Neural cell (in vitro differentiated cells): ENCODE data around the gene TEX2.

Experiments
- CTCF ChIP-seq: fragments of 450-650 bp; IDR thresholded peaks from 2 replicates; pipeline ENCODE4 v1.5.1; 2014; ENCODE audit warnings: antibody characterized with exemption, mild to moderate bottlenecking, moderate library complexity; ENCODE audit not compliant: poor library complexity, severe bottlenecking
- EP300 ChIP-seq: fragments of 450-650 bp; conservative IDR thresholded peaks from 2 replicates; pipeline ENCODE4 v1.6.1; 2014; ENCODE audit warnings: antibody characterized with exemption, mild to moderate bottlenecking, moderate library complexity; ENCODE audit not compliant: poor library complexity, severe bottlenecking
- POLR2AphosphoS5 ChIP-seq: IDR thresholded peaks from 2 replicates; pipeline ENCODE4 v1.6.1; 2012
- SMC3 ChIP-seq: fragments of 450-650 bp; conservative IDR thresholded peaks from 2 replicates; pipeline ENCODE4 v1.6.1; 2014; ENCODE audit warnings: antibody characterized with exemption, mild to moderate bottlenecking, moderate library complexity; ENCODE audit not compliant: poor library complexity
- TAF1 ChIP-seq: IDR thresholded peaks from 2 replicates; pipeline ENCODE4 v1.6.1; 2012; ENCODE audit warnings: low read depth

GRCh38 chr17:64158831-64159590 lies 104.0 kb downstream of the TEX2 start:
- TF ChIP-seq POLR2AphosphoS5, result no peak
- no peak for TF ChIP-seq CTCF
- TF ChIP-seq EP300, result no peak
- TF ChIP-seq TAF1, result no peak
- TF ChIP-seq SMC3, result no peak
